C4-2B (cell line): ENCODE data around the gene KMT5B.

Experiments used
- ZFX ChIP-seq: fragments of 450-650 bp; IDR thresholded peaks from 2 replicates; pipeline ENCODE4 v1.6.1; 2017
- TF ChIP-seq, protein P1 (sequence below): fragments of 450-650 bp; conservative IDR thresholded peaks from 2 replicates; pipeline ENCODE4 v1.5.1; 2017; ENCODE audit warnings: mild to moderate bottlenecking

- no peak for TF ChIP-seq ZFX
- TF ChIP-seq, protein P1, sequence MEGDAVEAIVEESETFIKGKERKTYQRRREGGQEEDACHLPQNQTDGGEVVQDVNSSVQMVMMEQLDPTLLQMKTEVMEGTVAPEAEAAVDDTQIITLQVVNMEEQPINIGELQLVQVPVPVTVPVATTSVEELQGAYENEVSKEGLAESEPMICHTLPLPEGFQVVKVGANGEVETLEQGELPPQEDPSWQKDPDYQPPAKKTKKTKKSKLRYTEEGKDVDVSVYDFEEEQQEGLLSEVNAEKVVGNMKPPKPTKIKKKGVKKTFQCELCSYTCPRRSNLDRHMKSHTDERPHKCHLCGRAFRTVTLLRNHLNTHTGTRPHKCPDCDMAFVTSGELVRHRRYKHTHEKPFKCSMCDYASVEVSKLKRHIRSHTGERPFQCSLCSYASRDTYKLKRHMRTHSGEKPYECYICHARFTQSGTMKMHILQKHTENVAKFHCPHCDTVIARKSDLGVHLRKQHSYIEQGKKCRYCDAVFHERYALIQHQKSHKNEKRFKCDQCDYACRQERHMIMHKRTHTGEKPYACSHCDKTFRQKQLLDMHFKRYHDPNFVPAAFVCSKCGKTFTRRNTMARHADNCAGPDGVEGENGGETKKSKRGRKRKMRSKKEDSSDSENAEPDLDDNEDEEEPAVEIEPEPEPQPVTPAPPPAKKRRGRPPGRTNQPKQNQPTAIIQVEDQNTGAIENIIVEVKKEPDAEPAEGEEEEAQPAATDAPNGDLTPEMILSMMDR, result peak; percentile 91
Measured at GRCh38 chr11:68206211-68206610, 6.9 kb downstream of the KMT5B start.
